Natural killer cell (primary cell): ENCODE measurements around the gene STRIP1. TPM values are rescaled to one million over a fixed set of nuclear protein-coding genes. Genes with fewer than 3 reads are reported as not detected.
"Not testable (repeated sequence)": the region's sequence is repeated elsewhere in the genome, so short reads cannot be mapped to it uniquely, and the experiment has no call there.

Experiments
- ATAC-seq, 3 donors: fragments of 150-1000 bp in 2 of 3; fragments of 200-7000 bp in 1 of 3; cut with Tn5 transposase; 1 replicate in 1 of 3; 2 replicates in 2 of 3; pipeline ENCODE4 v1.10.0; 2021; ENCODE audit warnings: mild to moderate bottlenecking in 2 of 3, moderate library complexity in 2 of 3
- DNase-seq, 2 donors: peaks; one replicate each; pipeline versions ENCODE4 v3.0.0 to v3.0.0-alpha.2; 2013 to 2021; ENCODE audit warnings: mixed read lengths in 1 of 2
- H3K27ac ChIP-seq: one replicate; pipeline ENCODE4 v1.5.1; 2013; ENCODE audit warnings: mild to moderate bottlenecking, low read length
- H3K27me3 ChIP-seq: one replicate; pipeline ENCODE4 v1.6.1; 2013; ENCODE audit warnings: low read length; ENCODE audit not compliant: control insufficient read depth, insufficient read depth
- H3K36me3 ChIP-seq: one replicate; pipeline ENCODE4 v1.6.1; 2013; ENCODE audit warnings: low read length; ENCODE audit not compliant: control insufficient read depth, insufficient read depth
- H3K4me1 ChIP-seq: one replicate; pipeline ENCODE4 v1.6.1; 2013; ENCODE audit warnings: low read length; ENCODE audit not compliant: control insufficient read depth, insufficient read depth
- H3K4me3 ChIP-seq: one replicate; pipeline ENCODE4 v1.5.1; 2013; ENCODE audit warnings: low read length
- H3K9me3 ChIP-seq: one replicate; pipeline ENCODE4 v1.6.1; 2013; ENCODE audit warnings: low read length; ENCODE audit not compliant: control insufficient read depth, insufficient read depth
- H3K27ac Mint-ChIP-seq, 2 donors: one replicate each; pipeline ENCODE4 v1.8.0; 2022; ENCODE audit warnings: mild to moderate bottlenecking in 2 of 2, mixed read lengths in 2 of 2, moderate library complexity in 1 of 2
- H3K27me3 Mint-ChIP-seq, 2 donors: one replicate each; pipeline ENCODE4 v1.8.0; 2022; ENCODE audit warnings: low read depth in 2 of 2, mixed read lengths in 2 of 2
- H3K36me3 Mint-ChIP-seq: one replicate; pipeline ENCODE4 v1.8.0; 2022; ENCODE audit warnings: mixed read lengths
- H3K4me1 Mint-ChIP-seq, 2 donors: one replicate each; pipeline ENCODE4 v1.8.0; 2022; ENCODE audit warnings: mixed read lengths in 2 of 2
- H3K4me3 Mint-ChIP-seq: one replicate; pipeline ENCODE4 v1.8.0; 2022; ENCODE audit warnings: mild to moderate bottlenecking, moderate library complexity, mixed read lengths
- H3K9me3 Mint-ChIP-seq, 2 donors: one replicate each; pipeline ENCODE4 v1.8.0; 2022; ENCODE audit warnings: mixed read lengths in 2 of 2
- WGBS: methylation state at CpG from one replicate; pipeline ENCODE4 v1.1.7; 2013; ENCODE audit warnings: missing lambda C conversion rate; ENCODE audit not compliant: insufficient coverage; 5-methylcytosine and 5-hydroxymethylcytosine counted together
- intact Hi-C: fragments of 100-400 bp; cut with micrococcal nuclease; formaldehyde crosslinking; loops from one replicate; pipeline ENCODE4 v1.14.2; 2022
- total RNA-seq, 4 donors: library from RNA; stranded (reverse); fragments of 120-200 nt in 1 of 4; gene quantifications; one replicate each; pipeline versions ENCODE4 v1.2.3 to v1.2.4, GENCODE V29; 2013 to 2022
- TF ChIP-seq, protein P1 (sequence below): fragments of 200-600 bp; IDR thresholded peaks from one replicate; pipeline ENCODE4 v1.8.0; 2022; ENCODE audit warnings: antibody characterized with exemption

The STRIP1 gene
- total RNA-seq, 3 donors from 2014 or later (not counting 1 experiment from before 2014, with no cell fraction given), result 92.4 to 139 (median 130) TPM

DNA sequence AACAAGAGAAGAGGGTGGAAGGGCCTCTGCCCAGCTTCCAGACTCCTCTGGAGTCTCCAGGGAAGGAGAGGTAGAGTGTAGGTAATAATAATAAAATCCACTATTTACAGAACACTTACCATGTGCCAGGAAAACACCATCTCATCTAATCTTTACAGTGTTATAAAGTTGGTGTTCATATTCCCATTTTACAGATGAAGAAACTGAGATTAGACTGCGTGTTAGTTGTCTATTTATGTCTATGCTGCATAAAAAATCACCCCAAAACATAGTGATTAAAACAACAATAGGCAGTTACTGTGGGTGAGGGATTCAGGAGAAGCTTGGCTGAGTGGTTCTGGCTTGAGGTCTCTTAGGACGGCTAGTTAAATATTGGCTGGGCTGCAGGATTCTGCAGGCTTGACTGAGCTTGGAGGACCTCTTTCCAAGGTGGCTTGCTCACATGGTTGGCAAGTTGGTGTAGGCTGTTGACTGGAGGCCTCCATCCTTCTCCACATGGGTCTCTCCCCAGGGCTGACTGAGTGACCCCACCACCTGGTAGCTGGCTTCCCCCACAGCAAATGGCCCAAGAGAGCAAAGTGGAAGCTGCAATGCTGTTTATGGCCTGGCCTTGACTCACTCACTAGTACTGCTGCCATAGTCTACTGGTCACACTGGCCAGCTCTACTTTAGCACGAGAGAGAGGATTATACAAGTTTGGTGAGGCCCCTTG is 42.5 kb downstream of the STRIP1 start:
- H3K27me3 Mint-ChIP-seq, result peaks cover 30 to 76% of the 10 kb centered on the region in 2 donors
- Histone ChIP-seq H3K27me3 (peaks cover 1% of the 10 kb centered on the region), H3K9me3 (no peaks in the 10 kb centered on the region), H3K36me3 (no peaks in the 10 kb centered on the region), H3K4me1 (no peaks in the 10 kb centered on the region), H3K27ac (no peak overlapping the region), H3K4me3 (no peak overlapping the region)
- no peaks in the 10 kb centered on the region for H3K4me1 Mint-ChIP-seq
- no peaks in the 10 kb centered on the region for H3K36me3 Mint-ChIP-seq
- DNase-seq (no peak), ATAC-seq (no peak)
- H3K9me3 Mint-ChIP-seq, result no peaks in the 10 kb centered on the region
- H3K4me3 Mint-ChIP-seq, result no peak overlapping the region
- TF ChIP-seq, protein P1, sequence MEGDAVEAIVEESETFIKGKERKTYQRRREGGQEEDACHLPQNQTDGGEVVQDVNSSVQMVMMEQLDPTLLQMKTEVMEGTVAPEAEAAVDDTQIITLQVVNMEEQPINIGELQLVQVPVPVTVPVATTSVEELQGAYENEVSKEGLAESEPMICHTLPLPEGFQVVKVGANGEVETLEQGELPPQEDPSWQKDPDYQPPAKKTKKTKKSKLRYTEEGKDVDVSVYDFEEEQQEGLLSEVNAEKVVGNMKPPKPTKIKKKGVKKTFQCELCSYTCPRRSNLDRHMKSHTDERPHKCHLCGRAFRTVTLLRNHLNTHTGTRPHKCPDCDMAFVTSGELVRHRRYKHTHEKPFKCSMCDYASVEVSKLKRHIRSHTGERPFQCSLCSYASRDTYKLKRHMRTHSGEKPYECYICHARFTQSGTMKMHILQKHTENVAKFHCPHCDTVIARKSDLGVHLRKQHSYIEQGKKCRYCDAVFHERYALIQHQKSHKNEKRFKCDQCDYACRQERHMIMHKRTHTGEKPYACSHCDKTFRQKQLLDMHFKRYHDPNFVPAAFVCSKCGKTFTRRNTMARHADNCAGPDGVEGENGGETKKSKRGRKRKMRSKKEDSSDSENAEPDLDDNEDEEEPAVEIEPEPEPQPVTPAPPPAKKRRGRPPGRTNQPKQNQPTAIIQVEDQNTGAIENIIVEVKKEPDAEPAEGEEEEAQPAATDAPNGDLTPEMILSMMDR, result no peak
- no peak overlapping the region for H3K27ac Mint-ChIP-seq
- WGBS, result 97% methylated on average over 2 of the region's 3 CpGs
- intact Hi-C loops, result no loop called here

DNA sequence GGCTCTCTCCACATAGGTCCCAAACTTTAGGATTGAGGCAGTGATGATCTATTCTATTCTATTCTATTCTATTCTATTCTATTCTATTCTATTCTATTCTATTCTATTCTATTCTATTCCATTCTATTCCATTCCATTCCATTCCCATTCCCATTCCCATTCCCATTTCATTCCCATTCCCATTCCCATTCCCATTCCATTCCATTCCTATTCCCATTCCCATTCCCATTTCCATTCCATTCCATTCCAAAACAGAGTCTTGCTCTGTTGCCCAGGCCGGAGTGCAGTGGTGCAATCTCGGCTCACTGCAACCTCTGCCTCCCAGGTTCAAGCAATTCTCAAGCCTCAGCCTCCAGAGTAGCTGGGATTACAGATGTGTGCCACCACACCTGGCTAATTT is 45.6 kb downstream of the STRIP1 start:
- H3K36me3 ChIP-seq, H3K27ac ChIP-seq, H3K27ac Mint-ChIP-seq, ATAC-seq, DNase-seq, H3K9me3 ChIP-seq, H3K4me3 ChIP-seq, H3K36me3 Mint-ChIP-seq, H3K4me3 Mint-ChIP-seq, H3K9me3 Mint-ChIP-seq: not testable (repeated sequence)
- intact Hi-C loops, result loop anchor here (10.0 kb wide), 1 partner anchor 385 kb away; no protein-coding TSS in a partner anchor
- peaks cover 44 to 73% of the 10 kb centered on the region in 2 donors for H3K27me3 Mint-ChIP-seq
- 96% methylated on average over 2 of the region's 2 CpGs for WGBS
- Histone ChIP-seq H3K4me1 (peaks cover 16% of the 10 kb centered on the region), H3K27me3 (peaks cover 21% of the 10 kb centered on the region)
- H3K4me1 Mint-ChIP-seq, result peaks cover 15 to 19% of the 10 kb centered on the region in 2 donors

DNA sequence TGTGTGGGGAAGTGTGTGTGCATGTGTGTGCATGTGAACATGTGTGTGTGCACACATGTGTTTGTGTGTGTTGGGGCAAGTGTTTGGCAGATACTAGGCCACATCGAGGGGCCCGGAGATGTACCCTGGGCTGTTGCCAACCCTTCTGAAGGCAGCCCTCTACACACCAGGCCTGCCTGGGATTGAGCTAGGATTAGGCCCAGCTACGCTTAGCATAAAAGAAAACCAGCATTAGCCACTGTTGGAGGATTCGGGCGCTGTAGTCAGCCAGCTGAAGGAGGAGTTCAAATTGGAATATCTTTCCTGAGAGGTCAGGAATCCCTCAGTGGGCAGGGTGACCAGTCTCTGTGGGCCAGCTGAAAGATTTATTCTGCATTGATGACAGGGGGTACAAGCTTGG is 46.6 kb downstream of the STRIP1 start:
- no peak overlapping the region for H3K27ac ChIP-seq
- no peaks in the 10 kb centered on the region for H3K9me3 ChIP-seq
- H3K4me3 ChIP-seq, result no peak overlapping the region
- intact Hi-C loops, result loop anchor here (10.0 kb wide), 1 partner anchor 384 kb away; no protein-coding TSS in a partner anchor
- no peaks in the 10 kb centered on the region for H3K36me3 ChIP-seq
- DNase-seq (no peak), ATAC-seq (no peak)
- TF ChIP-seq, protein P1, result no peak
- H3K27ac Mint-ChIP-seq, result no peak overlapping the region
- no peak overlapping the region for H3K4me3 Mint-ChIP-seq
- peaks cover 16% of the 10 kb centered on the region for H3K4me1 ChIP-seq
- no peaks in the 10 kb centered on the region for H3K36me3 Mint-ChIP-seq
- H3K9me3 Mint-ChIP-seq, result no peaks in the 10 kb centered on the region
- 98% methylated on average over 5 of the region's 5 CpGs for WGBS
- peaks cover 15 to 19% of the 10 kb centered on the region in 2 donors for H3K4me1 Mint-ChIP-seq
- peaks cover 21% of the 10 kb centered on the region for H3K27me3 ChIP-seq
- H3K27me3 Mint-ChIP-seq, result peaks cover 42 to 72% of the 10 kb centered on the region in 2 donors

DNA sequence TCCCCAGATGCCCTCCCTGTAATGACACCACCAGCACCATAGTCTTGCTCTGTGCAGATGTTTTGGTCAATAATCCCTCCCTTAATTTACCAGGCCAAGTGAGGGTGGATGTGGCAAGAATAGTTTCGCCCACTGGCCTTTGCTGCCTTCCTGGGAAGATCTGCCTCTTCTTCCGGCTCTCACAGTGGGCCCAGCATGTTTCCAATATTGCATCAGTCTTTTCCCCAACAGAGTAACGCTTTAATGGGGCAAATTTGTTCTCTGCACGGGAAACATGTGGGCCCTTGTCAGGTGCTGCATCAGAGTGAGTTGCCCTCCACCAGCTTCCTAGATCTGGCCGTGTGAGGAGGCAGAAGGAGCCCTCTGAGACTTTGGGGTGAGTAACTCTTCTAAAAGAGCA is 48.1 kb downstream of the STRIP1 start:
- Histone ChIP-seq H3K9me3 (no peaks in the 10 kb centered on the region), H3K27ac (no peak overlapping the region), H3K36me3 (no peaks in the 10 kb centered on the region), H3K27me3 (peaks cover 21% of the 10 kb centered on the region), H3K4me1 (peaks cover 16% of the 10 kb centered on the region), H3K4me3 (no peak overlapping the region)
- ATAC-seq (no peak), DNase-seq (no peak)
- Mint-ChIP-seq H3K9me3 (no peaks in the 10 kb centered on the region), H3K4me3 (peak overlapping the region; percentile 21), H3K36me3 (no peaks in the 10 kb centered on the region), H3K27ac (no peak overlapping the region), H3K27me3 (peaks cover 47 to 74% of the 10 kb centered on the region in 2 donors), H3K4me1 (peaks cover 15 to 19% of the 10 kb centered on the region in 2 donors)
- 77% methylated on average over 5 of the region's 5 CpGs for WGBS
- intact Hi-C loops, result loop anchor here (10.0 kb wide), 1 partner anchor 382 kb away; no protein-coding TSS in a partner anchor
- TF ChIP-seq, protein P1, result no peak
